T-helper 17 cell (primary cell): Measurements from ENCODE around the gene GGCT. TPM values are rescaled to one million over a fixed set of nuclear protein-coding genes. Genes with fewer than 3 reads are reported as not detected.

ENCODE experiments used
- total RNA-seq, 4 donors: library from RNA in 2 of 4; stranded (reverse) in 2 of 4; gene quantifications; one replicate each; pipeline ENCODE4 v1.2.3 and lab custom pipeline; 2022 to 2026

The GGCT gene
- total RNA-seq, 2 donors from 2014 or later, result 8.4 to 9.6 TPM

Other genes starting within 250 kb of the GGCT start
- 10 to 100 TPM; 26.8 to 31.6 TPM for gene ZNRF2, start 220.2 kb downstream of the GGCT start, total RNA-seq
- 10 to 100 TPM; 15.7 to 18.9 TPM for gene NOD1, start 26.0 kb downstream of the GGCT start, total RNA-seq
- 100 to 1,000 TPM in 1 of 2 donors, 10 to 100 TPM in 1; 84.6 to 114 TPM for gene GARS1, start 90.0 kb upstream of the GGCT start, total RNA-seq
- gene CRHR2, start 177.6 kb upstream of the GGCT start, total RNA-seq, result not detected
- 1 to 10 TPM in 1 of 2 donors, under 1 TPM in 1; 0.65 to 1.2 TPM for gene INMT, start 247.3 kb upstream of the GGCT start, total RNA-seq